Stomach (tissue), 4 donors: Measurements from ENCODE around the gene PTPRT.

Source experiments
- CTCF ChIP-seq, 7 experiments: fragments of 450-650 bp in 4 of 7; fragments of 200-600 bp in 3 of 7; sonication (generic) in 3 of 7; IDR thresholded peaks; one replicate each; pipeline ENCODE4 v1.5.1; 2016 to 2019; ENCODE audit warnings: antibody characterized with exemption in 7 of 7, control low read depth in 2 of 7, mild to moderate bottlenecking in 1 of 7
- EP300 ChIP-seq: sonication (generic); formaldehyde crosslinking; IDR thresholded peaks from one replicate; pipeline ENCODE4 v1.6.1; 2017; ENCODE audit warnings: antibody characterized with exemption
- POLR2A ChIP-seq, 4 donors: fragments of 450-650 bp; IDR thresholded peaks; one replicate each; pipeline ENCODE4 v1.6.1; 2016; ENCODE audit warnings: antibody characterized with exemption in 4 of 4, control low read depth in 2 of 4, mild to moderate bottlenecking in 1 of 4, moderate library complexity in 1 of 4

GRCh38 chr20:42041000-42041565 lies 1148.6 kb downstream of the PTPRT start:
- TF ChIP-seq POLR2A (IDR thresholded peaks at IDR 0.05) (no peak), CTCF (IDR thresholded peaks at IDR 0.05) (no peak), EP300 (no peak)
